Uterus (tissue), 2 donors: ENCODE data around the gene ANKFN1.

ENCODE experiments used
- POLR2A ChIP-seq, 2 donors: fragments of 450-650 bp; IDR thresholded peaks; one replicate each; pipeline ENCODE4 v1.6.1; 2016; ENCODE audit warnings: antibody characterized with exemption in 2 of 2, mild to moderate bottlenecking in 1 of 2, moderate library complexity in 1 of 2
- TF ChIP-seq, protein P1 (sequence below), 4 experiments: fragments of 200-600 bp in 2 of 4; fragments of 450-650 bp in 2 of 4; sonication (generic) in 2 of 4; IDR thresholded peaks; one replicate each; pipeline ENCODE4 v1.5.1; 2016 to 2019; ENCODE audit warnings: antibody characterized with exemption in 4 of 4, mild to moderate bottlenecking in 2 of 4, moderate library complexity in 1 of 4

DNA sequence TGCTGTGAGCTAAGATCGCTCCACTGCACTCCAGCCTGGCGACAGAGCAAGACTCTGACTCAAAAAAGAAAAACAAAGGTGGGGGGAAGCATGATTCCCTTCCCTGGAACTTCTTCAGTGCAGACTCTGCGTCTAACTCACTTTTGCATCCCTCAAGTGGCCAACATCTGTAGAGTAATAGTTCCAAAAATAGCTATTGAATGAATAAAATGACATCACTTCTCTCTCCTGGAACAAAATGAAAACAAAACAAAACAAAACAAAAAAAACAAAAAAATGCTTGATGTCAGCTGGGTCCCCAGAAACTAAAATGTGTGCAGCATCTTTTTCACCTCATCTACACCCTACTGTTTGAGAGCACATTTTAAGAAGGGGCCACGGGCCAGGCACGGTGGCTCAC, 242.5 kb downstream of the ANKFN1 start:
- TF ChIP-seq POLR2A (IDR thresholded peaks at IDR 0.05) = no peak
- TF ChIP-seq, protein P1, sequence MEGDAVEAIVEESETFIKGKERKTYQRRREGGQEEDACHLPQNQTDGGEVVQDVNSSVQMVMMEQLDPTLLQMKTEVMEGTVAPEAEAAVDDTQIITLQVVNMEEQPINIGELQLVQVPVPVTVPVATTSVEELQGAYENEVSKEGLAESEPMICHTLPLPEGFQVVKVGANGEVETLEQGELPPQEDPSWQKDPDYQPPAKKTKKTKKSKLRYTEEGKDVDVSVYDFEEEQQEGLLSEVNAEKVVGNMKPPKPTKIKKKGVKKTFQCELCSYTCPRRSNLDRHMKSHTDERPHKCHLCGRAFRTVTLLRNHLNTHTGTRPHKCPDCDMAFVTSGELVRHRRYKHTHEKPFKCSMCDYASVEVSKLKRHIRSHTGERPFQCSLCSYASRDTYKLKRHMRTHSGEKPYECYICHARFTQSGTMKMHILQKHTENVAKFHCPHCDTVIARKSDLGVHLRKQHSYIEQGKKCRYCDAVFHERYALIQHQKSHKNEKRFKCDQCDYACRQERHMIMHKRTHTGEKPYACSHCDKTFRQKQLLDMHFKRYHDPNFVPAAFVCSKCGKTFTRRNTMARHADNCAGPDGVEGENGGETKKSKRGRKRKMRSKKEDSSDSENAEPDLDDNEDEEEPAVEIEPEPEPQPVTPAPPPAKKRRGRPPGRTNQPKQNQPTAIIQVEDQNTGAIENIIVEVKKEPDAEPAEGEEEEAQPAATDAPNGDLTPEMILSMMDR (IDR thresholded peaks at IDR 0.05) = no peak
